HepG2 (cell line): ENCODE measurements around the gene RNF208. TPM values are rescaled to one million over a fixed set of nuclear protein-coding genes. Genes with fewer than 3 reads are reported as not detected.

Source experiments
- ATRX ChIP-seq: sonication (generic); formaldehyde crosslinking; IDR thresholded peaks from 2 replicates; pipeline ENCODE4 v1.4.0; 2020; ENCODE audit warnings: missing genetic modification reagents, borderline replicate concordance
- CREB3 ChIP-seq: sonication (generic); formaldehyde crosslinking; IDR thresholded peaks from 2 replicates; pipeline ENCODE4 v1.5.0; 2020; ENCODE audit warnings: missing genetic modification reagents
- CTCF ChIP-seq: sonication (generic); formaldehyde crosslinking; IDR thresholded peaks from 2 replicates; pipeline ENCODE4 v1.5.0; 2020; ENCODE audit warnings: mild to moderate bottlenecking, missing genetic modification reagents, moderate library complexity
- GPBP1L1 ChIP-seq: sonication (generic); formaldehyde crosslinking; IDR thresholded peaks from 2 replicates; pipeline ENCODE4 v1.5.0; 2020; ENCODE audit warnings: mild to moderate bottlenecking, missing genetic modification reagents
- HOXD1 ChIP-seq: sonication (generic); formaldehyde crosslinking; IDR thresholded peaks from 2 replicates; pipeline ENCODE4 v1.5.0; 2020; ENCODE audit warnings: missing genetic modification reagents
- MXD1 ChIP-seq: sonication (generic); formaldehyde crosslinking; IDR thresholded peaks from 2 replicates; pipeline ENCODE4 v1.4.0; 2020; ENCODE audit warnings: mild to moderate bottlenecking, missing genetic modification reagents
- MYC ChIP-seq: sonication (generic); formaldehyde crosslinking; IDR thresholded peaks from 2 replicates; pipeline ENCODE4 v1.9.0; 2021; ENCODE audit warnings: missing genetic modification reagents, borderline replicate concordance
- SIN3A ChIP-seq: IDR thresholded peaks from 2 replicates; pipeline ENCODE4 v1.6.1; 2011; ENCODE audit warnings: low read depth, mild to moderate bottlenecking, control low read depth, low read length, borderline replicate concordance
- STAT6 ChIP-seq: sonication (generic); formaldehyde crosslinking; IDR thresholded peaks from 2 replicates; pipeline ENCODE4 v1.4.0; 2020; ENCODE audit warnings: missing genetic modification reagents, mild to moderate bottlenecking, borderline replicate concordance
- USF2 ChIP-seq, 2 experiments: sonication (generic) in 1 of 2; formaldehyde crosslinking in 1 of 2; IDR thresholded peaks; 2 replicates each; pipeline versions ENCODE4 v1.5.1 to v1.6.1; 2011 to 2020; ENCODE audit warnings: borderline replicate concordance in 1 of 2, low read depth in 1 of 2, low read length in 1 of 2, mild to moderate bottlenecking in 1 of 2, missing genetic modification reagents in 1 of 2, moderate library complexity in 1 of 2
- ZBTB34 ChIP-seq: sonication (generic); formaldehyde crosslinking; IDR thresholded peaks from 2 replicates; pipeline ENCODE4 v1.8.0; 2022; ENCODE audit warnings: mild to moderate bottlenecking, missing genetic modification reagents
- ZEB1 ChIP-seq: IDR thresholded peaks from 2 replicates; pipeline ENCODE4 v1.6.1; 2012; ENCODE audit warnings: mild to moderate bottlenecking, low read depth, inconsistent platforms; ENCODE audit not compliant: insufficient replicate concordance
- ZNF136 ChIP-seq: sonication (generic); formaldehyde crosslinking; IDR thresholded peaks from 2 replicates; pipeline ENCODE4 v1.8.1; 2022; ENCODE audit warnings: low read depth, mild to moderate bottlenecking, moderate library complexity, missing genetic modification reagents
- ZNF589 ChIP-seq: sonication (generic); formaldehyde crosslinking; conservative IDR thresholded peaks from 2 replicates; pipeline ENCODE4 v1.8.0; 2022; ENCODE audit warnings: mild to moderate bottlenecking, moderate library complexity, missing genetic modification reagents
- ZNF839 ChIP-seq: sonication (generic); formaldehyde crosslinking; IDR thresholded peaks from 2 replicates; pipeline ENCODE4 v1.4.0; 2020; ENCODE audit warnings: missing genetic modification reagents, mild to moderate bottlenecking, borderline replicate concordance
- polyA plus RNA-seq, 8 experiments: library from polyadenylated mRNA; depleted of rRNA in 3 of 8; stranded (reverse) in 7 of 8; unstranded in 1 of 8; fragments of >200 nt; fragmentation: Illumina TruSeq in 4 of 8; extraction: Trizol in 4 of 8; gene quantifications; 2 replicates each; pipeline versions ENCODE4 v1.2.1 to v1.2.3, GENCODE V29; 2011 to 2016; ENCODE audit warnings: low read depth in 4 of 8, missing spikeins in 1 of 8, mixed read lengths in 1 of 8; ENCODE audit not compliant: insufficient read depth in 1 of 8
- total RNA-seq, 5 experiments: library from RNA; depleted of rRNA; stranded (reverse); fragments of >200 nt; fragmentation: Illumina TruSeq; extraction: Trizol; gene quantifications; 2 replicates each; pipeline ENCODE4 v1.2.3, GENCODE V29; 2016; ENCODE audit warnings: low read depth in 1 of 5

The RNF208 gene
- total and polyA plus RNA-seq, 2 of the 13 experiments (the other 11 are each of a cell fraction or from before 2014, with no cell fraction given) = 1.6 to 2.1 TPM

GRCh38 chr9:137188490-137189296 lies 33.3 kb downstream of the RNF208 start, which contains the start of the genes ANAPC2 and SSNA1 (continued):
- peak; percentile 36; the same call in 1 of the 2 replicates for TF ChIP-seq STAT6 (CRISPR knock-in tag)
- TF ChIP-seq CTCF (CRISPR knock-in tag) = peak; percentile 88
- 0 out of 2 replicates have a peak, but pooled peaks have one; percentile 18 for TF ChIP-seq CREB3 (CRISPR knock-in tag)
- no peak for TF ChIP-seq ZEB1
- peak; percentile 41; the same call in 1 of the 2 replicates for TF ChIP-seq HOXD1 (CRISPR knock-in tag)
- peak; percentile 84 for TF ChIP-seq SIN3A
- peak; percentile 59; the same call in 1 of the 2 replicates for TF ChIP-seq ZNF589
- peak; percentile 86 for TF ChIP-seq MXD1 (CRISPR knock-in tag)
- TF ChIP-seq GPBP1L1 (CRISPR knock-in tag) = no peak
- TF ChIP-seq ATRX (CRISPR knock-in tag) = no peak; the same call in 1 of the 2 replicates
- TF ChIP-seq ZNF839 (CRISPR knock-in tag) = 0 out of 2 replicates have a peak, but pooled peaks have one; percentile 29
- TF ChIP-seq ZNF136 (CRISPR knock-in tag) = no peak
- peak; percentile 92 for TF ChIP-seq MYC (CRISPR knock-in tag)
- TF ChIP-seq USF2 (IDR thresholded peaks at IDR 0.05; ENCODE audit: low read depth, low read length) = no peak
- TF ChIP-seq USF2 (CRISPR knock-in tag; IDR thresholded peaks at IDR 0.05; ENCODE audit: borderline replicate concordance) = no peak; the same call in 1 of the 2 replicates
- peak; percentile 16; the same call in 1 of the 2 replicates for TF ChIP-seq ZBTB34 (CRISPR knock-in tag)
